Activated CD8-positive, alpha-beta T cell treated with anti-CD3 and anti-CD28 coated beads for 36 hours (primary cell): Measurements from ENCODE around the gene MRPL49. TPM values are rescaled to one million over a fixed set of nuclear protein-coding genes. Genes with fewer than 3 reads are reported as not detected.

Experiments used
- ATAC-seq: fragments of 200-7000 bp; cut with Tn5 transposase; one replicate; pipeline ENCODE4 v1.10.0; 2021; ENCODE audit warnings: mild to moderate bottlenecking, moderate library complexity
- CTCF ChIA-PET: fragments of 350-600 bp; sonication (Branson Sonifier 250); formaldehyde crosslinking; loops from one replicate; lab custom pipeline; 2021; ENCODE audit warnings: antibody characterized with exemption; lab: Charles Lee
- POLR2A ChIA-PET: fragments of 350-600 bp; sonication (Branson Sonifier 250); formaldehyde crosslinking; loops from one replicate; lab custom pipeline; 2021; ENCODE audit warnings: antibody characterized with exemption; lab: Charles Lee
- DNase-seq: peaks from one replicate; pipeline ENCODE4 v3.0.0-alpha.2; 2020
- H3K27ac Mint-ChIP-seq: one replicate; pipeline ENCODE4 v1.8.0; 2021; ENCODE audit warnings: mild to moderate bottlenecking, mixed read lengths
- H3K27me3 Mint-ChIP-seq: one replicate; pipeline ENCODE4 v1.8.0; 2021; ENCODE audit warnings: mixed read lengths
- H3K36me3 Mint-ChIP-seq: one replicate; pipeline ENCODE4 v1.8.0; 2021; ENCODE audit warnings: low read depth, mixed read lengths
- H3K4me1 Mint-ChIP-seq: one replicate; pipeline ENCODE4 v1.8.0; 2021; ENCODE audit warnings: low read depth, mixed read lengths
- H3K4me3 Mint-ChIP-seq: one replicate; pipeline ENCODE4 v1.8.0; 2021; ENCODE audit warnings: mild to moderate bottlenecking, moderate library complexity, mixed read lengths
- H3K9me3 Mint-ChIP-seq: one replicate; pipeline ENCODE4 v1.8.0; 2021; ENCODE audit warnings: mixed read lengths
- CTCF ChIP-seq: fragments of 200-600 bp; IDR thresholded peaks from one replicate; pipeline ENCODE4 v1.8.0; 2022; ENCODE audit warnings: antibody characterized with exemption, mild to moderate bottlenecking
- intact Hi-C: fragments of 100-400 bp; cut with micrococcal nuclease; formaldehyde crosslinking; loops from one replicate; pipeline ENCODE4 v1.10.0; 2022
- total RNA-seq, 2 experiments: library from RNA; stranded (reverse); gene quantifications; one replicate each; pipeline ENCODE4 v1.2.3, GENCODE V29; 2021

MRPL49 gene
- total RNA-seq, 2 experiments from 2014 or later, result 48.7 to 53.4 TPM

GRCh38 chr11:65113361-65113756, 8.8 kb upstream of the MRPL49 start:
- CTCF ChIA-PET, result interaction anchor here (0.6 to 7.6 kb wide), 12 partner anchors 8 to 384 kb away, joined by 3 to 115 read pairs (median 11); partner anchors contain the start of genes ARL2, CAPN1, CDC42EP2 and FAU
- Mint-ChIP-seq H3K4me1 (peaks cover 45% of the 10 kb centered on the region), H3K4me3 (peak overlapping the region; percentile 86), H3K9me3 (no peaks in the 10 kb centered on the region), H3K36me3 (peaks cover 27% of the 10 kb centered on the region), H3K27ac (peak overlapping the region; percentile 84), H3K27me3 (no peaks in the 10 kb centered on the region)
- POLR2A ChIA-PET, result interaction anchor here (0.5 to 16.2 kb wide), 13 partner anchors 8 to 139 kb away, joined by 3 to 294 read pairs (median 4); partner anchors contain the start of genes ARL2, CDCA5, FAU and MRPL49
- no peak for DNase-seq
- intact Hi-C loops, result loop anchor here (10.0 kb wide), 1 partner anchor 99 kb away; the partner anchor contains the start of gene ARL2
- no peak for TF ChIP-seq CTCF
- ATAC-seq, result no peak

GRCh38 chr11:65113839-65114238, 8.3 kb upstream of the MRPL49 start:
- ChIA-PET CTCF (interaction anchor here (1.0 to 7.6 kb wide), 6 partner anchors 8 to 250 kb away, joined by 3 to 115 read pairs (median 30); partner anchors contain the start of genes ARL2, FAU, MRPL49 and SYVN1), POLR2A (interaction anchor here (0.6 to 16.2 kb wide), 9 partner anchors 8 to 303 kb away, joined by 3 to 294 read pairs (median 4); partner anchors contain the start of genes ARL2, FAU, MRPL49 and SAC3D1)
- Mint-ChIP-seq H3K9me3 (no peaks in the 10 kb centered on the region), H3K4me3 (peak overlapping the region; percentile 86), H3K27ac (peak overlapping the region; percentile 5), H3K27me3 (no peaks in the 10 kb centered on the region), H3K4me1 (peaks cover 50% of the 10 kb centered on the region), H3K36me3 (peaks cover 32% of the 10 kb centered on the region)
- no peak for TF ChIP-seq CTCF
- DNase-seq (no peak), ATAC-seq (no peak)
- intact Hi-C loops, result loop anchor here (10.0 kb wide), 1 partner anchor 99 kb away; the partner anchor contains the start of gene ARL2

- H3K4me1 Mint-ChIP-seq, result peaks cover 53% of the 10 kb centered on the region
These were observed 7.5 kb upstream of the MRPL49 start for GRCh38 chr11:65114538-65115171.

GRCh38 chr11:65115361-65116082, 6.6 kb upstream of the MRPL49 start:
- Mint-ChIP-seq H3K27ac (peak overlapping the region; percentile 95), H3K27me3 (no peaks in the 10 kb centered on the region), H3K36me3 (peaks cover 43% of the 10 kb centered on the region), H3K4me3 (peak overlapping the region; percentile 87), H3K9me3 (no peaks in the 10 kb centered on the region), H3K4me1 (peaks cover 57% of the 10 kb centered on the region)
- DNase-seq, result no peak
- CTCF ChIA-PET, result interaction anchor here (0.7 to 7.3 kb wide), 4 partner anchors 15 to 384 kb away, joined by 3 to 45 read pairs (median 4); partner anchors contain the start of genes ARL2, CAPN1 and MALAT1
- no peak for ATAC-seq
- no peak for TF ChIP-seq CTCF
- POLR2A ChIA-PET, result interaction anchor here (0.6 to 16.2 kb wide), 9 partner anchors 8 to 337 kb away, joined by 3 to 294 read pairs (median 4); partner anchors contain the start of genes SAC3D1, SF1, SYVN1 and VPS51
- intact Hi-C loops, result loop anchor here (10.0 kb wide), 1 partner anchor 101 kb away; the partner anchor contains the start of gene ARL2

More at GRCh38 chr11:65114538-65115171, 7.5 kb upstream of the MRPL49 start:
- CTCF ChIA-PET, result interaction anchor here (0.7 to 7.6 kb wide), 3 partner anchors 15 to 384 kb away, joined by 3 to 115 read pairs (median 45); partner anchors contain the start of genes ARL2, MALAT1 and VPS51
- H3K4me3 Mint-ChIP-seq, result no peak overlapping the region
- no peak for ATAC-seq
- DNase-seq, result no peak
- no peaks in the 10 kb centered on the region for H3K9me3 Mint-ChIP-seq
- no peak for TF ChIP-seq CTCF
- H3K27me3 Mint-ChIP-seq, result no peaks in the 10 kb centered on the region
- intact Hi-C loops, result loop anchor here (10.0 kb wide), 1 partner anchor 100 kb away; the partner anchor contains the start of gene ARL2
- H3K27ac Mint-ChIP-seq, result no peak overlapping the region
- POLR2A ChIA-PET, result interaction anchor here (0.7 to 16.2 kb wide), 6 partner anchors 19 to 304 kb away, joined by 3 to 294 read pairs (median 5); partner anchors contain the start of genes SYVN1 and VPS51
- H3K36me3 Mint-ChIP-seq, result peaks cover 35% of the 10 kb centered on the region
